ENCODE measurements around the gene GRID2.

- no peak for TF ChIP-seq POLR2A (IDR thresholded peaks at IDR 0.05)
- no peak for TF ChIP-seq CTCF (IDR thresholded peaks at IDR 0.05)
Observed at GRCh38 chr4:93469560-93469959, 1165.8 kb downstream of the GRID2 start.

Measured in upper lobe of left lung (tissue), 4 donors.